Brain microvascular endothelial cell (primary cell): Measurements from ENCODE around the gene SYT17.

Experiments used
- DNase-seq: peaks from one replicate; pipeline ENCODE4 v3.0.0-alpha.2; 2020
- H3K27ac ChIP-seq: fragments of 250-450 bp; sonication (Bioruptor Pico); 2 replicates; pipeline ENCODE4 v1.5.1; 2020; ENCODE audit warnings: mild to moderate bottlenecking, moderate library complexity
- H3K27me3 ChIP-seq: fragments of 250-450 bp; sonication (Bioruptor Pico); replicated peaks from 2 replicates; pipeline ENCODE4 v1.5.1; 2020; ENCODE audit warnings: mild to moderate bottlenecking
- H3K36me3 ChIP-seq: fragments of 250-450 bp; sonication (Bioruptor Pico); replicated peaks from 2 replicates; pipeline ENCODE4 v1.5.1; 2020; ENCODE audit warnings: mild to moderate bottlenecking
- H3K4me3 ChIP-seq: 2 replicates; pipeline ENCODE4 v1.5.1; 2011; ENCODE audit warnings: low read depth, mild to moderate bottlenecking, control low read depth, low read length, moderate library complexity
- in situ Hi-C: cut with HindIII; loops from 2 replicates; pipeline ENCODE4 v1.10.0; 2017; ENCODE audit warnings: low sequenced_read_pairs, low pct_ligation_motif_present
- TF ChIP-seq, protein P1 (sequence below): IDR thresholded peaks from 2 replicates; pipeline ENCODE4 v1.5.1; 2011; ENCODE audit warnings: low read depth, mild to moderate bottlenecking, moderate library complexity, low read length, control low read depth, inconsistent platforms; ENCODE audit errors: missing control alignments

Gene SYT17

DNA sequence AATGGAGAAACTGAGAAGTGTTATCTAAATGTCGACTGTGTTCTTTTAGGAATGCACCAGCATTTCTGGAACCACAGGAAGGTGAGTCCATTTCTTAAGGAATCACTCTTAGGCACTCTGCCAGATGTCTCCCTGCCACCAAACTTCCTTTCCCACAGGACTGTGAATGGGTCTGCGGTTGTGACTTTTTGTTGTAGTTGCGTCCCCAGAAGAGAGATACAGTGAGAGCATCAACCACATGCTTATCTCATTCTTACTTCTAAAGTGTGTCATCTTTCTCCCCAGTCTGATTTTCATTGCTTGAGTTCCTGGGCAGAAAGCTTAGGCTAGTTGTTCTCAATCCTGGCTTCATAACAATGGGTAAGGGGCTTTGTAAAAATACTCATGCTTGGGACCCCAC, 40.8 kb upstream of the SYT17 start:
- in situ Hi-C loops: no loop called here
- Histone ChIP-seq H3K36me3 (no peaks in the 10 kb centered on the region), H3K27me3 (no peaks in the 10 kb centered on the region), H3K27ac (no peak overlapping the region), H3K4me3 (no peak overlapping the region)
- DNase-seq: no peak
- TF ChIP-seq, protein P1, sequence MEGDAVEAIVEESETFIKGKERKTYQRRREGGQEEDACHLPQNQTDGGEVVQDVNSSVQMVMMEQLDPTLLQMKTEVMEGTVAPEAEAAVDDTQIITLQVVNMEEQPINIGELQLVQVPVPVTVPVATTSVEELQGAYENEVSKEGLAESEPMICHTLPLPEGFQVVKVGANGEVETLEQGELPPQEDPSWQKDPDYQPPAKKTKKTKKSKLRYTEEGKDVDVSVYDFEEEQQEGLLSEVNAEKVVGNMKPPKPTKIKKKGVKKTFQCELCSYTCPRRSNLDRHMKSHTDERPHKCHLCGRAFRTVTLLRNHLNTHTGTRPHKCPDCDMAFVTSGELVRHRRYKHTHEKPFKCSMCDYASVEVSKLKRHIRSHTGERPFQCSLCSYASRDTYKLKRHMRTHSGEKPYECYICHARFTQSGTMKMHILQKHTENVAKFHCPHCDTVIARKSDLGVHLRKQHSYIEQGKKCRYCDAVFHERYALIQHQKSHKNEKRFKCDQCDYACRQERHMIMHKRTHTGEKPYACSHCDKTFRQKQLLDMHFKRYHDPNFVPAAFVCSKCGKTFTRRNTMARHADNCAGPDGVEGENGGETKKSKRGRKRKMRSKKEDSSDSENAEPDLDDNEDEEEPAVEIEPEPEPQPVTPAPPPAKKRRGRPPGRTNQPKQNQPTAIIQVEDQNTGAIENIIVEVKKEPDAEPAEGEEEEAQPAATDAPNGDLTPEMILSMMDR: no peak

DNA sequence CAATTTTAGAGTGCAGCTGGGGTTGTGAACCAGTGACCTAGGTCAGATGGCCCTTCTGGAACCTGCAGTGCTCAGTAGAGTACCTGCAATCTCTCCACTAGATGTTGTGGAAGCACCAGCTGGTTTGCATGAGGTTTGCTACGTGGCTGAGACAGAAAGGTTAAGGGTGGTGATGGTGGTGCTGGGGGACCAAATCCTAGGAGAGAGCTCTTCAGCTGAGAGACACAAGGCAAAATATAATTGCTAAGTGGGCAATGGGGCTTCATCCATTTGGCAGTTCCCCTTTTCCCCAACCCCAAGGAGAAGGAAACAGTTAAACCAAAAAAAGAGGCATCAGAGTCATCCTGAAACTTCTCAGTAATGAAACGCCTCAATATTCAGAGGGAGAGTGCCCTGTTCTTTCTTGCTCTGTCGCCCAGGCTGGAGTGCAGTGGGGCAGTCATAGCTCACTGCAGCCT, 40.3 kb upstream of the SYT17 start:
- no peak for DNase-seq
- Histone ChIP-seq H3K4me3 (no peak overlapping the region), H3K36me3 (no peaks in the 10 kb centered on the region), H3K27me3 (no peaks in the 10 kb centered on the region), H3K27ac (no peak overlapping the region)
- TF ChIP-seq, protein P1: no peak
- in situ Hi-C loops: no loop called here

DNA sequence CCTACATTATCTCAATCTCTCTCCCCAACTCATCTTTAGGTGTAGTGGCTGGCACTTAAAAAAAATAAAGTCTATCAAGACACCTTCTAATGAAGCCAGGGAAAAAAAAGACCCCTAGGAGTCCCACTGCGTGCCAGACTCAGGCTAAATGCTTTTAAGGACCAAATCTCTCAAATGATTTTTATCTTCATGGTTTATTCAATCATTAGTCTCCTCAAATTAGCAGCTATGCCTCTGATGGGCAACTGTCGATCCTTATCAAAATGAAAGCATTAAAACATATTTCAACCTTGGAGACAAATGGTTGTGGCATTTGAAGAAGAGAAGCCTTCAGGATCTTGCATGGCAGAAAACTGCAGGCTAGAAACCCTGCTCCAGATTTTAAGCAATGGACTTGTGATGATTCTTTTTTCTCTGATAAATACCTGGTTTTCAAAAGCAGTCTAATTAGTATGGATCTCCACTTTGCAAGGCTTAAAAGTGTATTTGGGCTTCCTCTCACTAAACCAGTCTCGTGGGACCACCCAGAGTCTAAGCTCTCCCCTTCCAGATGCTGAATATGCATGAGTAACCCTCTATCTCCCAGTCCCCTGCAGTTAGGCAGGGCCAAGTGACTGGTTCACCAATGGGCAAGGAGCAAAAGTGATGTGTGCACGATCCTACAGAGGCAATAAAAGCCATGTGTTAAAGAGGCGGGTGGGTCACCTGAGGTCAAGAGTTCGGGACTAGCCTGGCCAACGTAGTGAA, 39.4 kb upstream of the SYT17 start:
- no peak for DNase-seq
- in situ Hi-C loops: no loop called here
- Histone ChIP-seq H3K27me3 (no peaks in the 10 kb centered on the region), H3K36me3 (no peaks in the 10 kb centered on the region), H3K27ac (no peak overlapping the region), H3K4me3 (no peak overlapping the region)
- TF ChIP-seq, protein P1: no peak

DNA sequence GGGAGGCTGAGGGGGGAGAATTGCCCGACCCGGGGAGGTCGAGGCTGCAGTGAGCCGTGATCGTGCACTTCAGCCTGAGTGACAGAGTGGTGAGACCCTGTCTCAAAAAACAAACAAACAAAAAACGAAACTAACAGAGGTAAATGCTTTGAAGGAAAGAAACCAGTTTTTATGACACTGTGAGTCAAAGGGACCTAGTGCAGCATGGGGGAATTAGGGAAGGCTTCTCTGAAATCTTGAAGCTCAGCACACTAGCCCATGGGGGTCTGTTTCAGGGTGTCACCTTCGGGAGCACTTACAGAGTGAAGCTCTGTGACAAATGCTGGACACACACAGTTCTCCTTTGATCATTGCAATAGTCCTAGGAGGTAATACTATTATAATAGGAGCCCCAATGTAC, 37.7 kb upstream of the SYT17 start:
- Histone ChIP-seq H3K36me3 (no peaks in the 10 kb centered on the region), H3K27me3 (no peaks in the 10 kb centered on the region), H3K27ac (peak overlapping the region; percentile 64), H3K4me3 (no peak overlapping the region)
- TF ChIP-seq, protein P1: no peak
- in situ Hi-C loops: no loop called here
- no peak for DNase-seq

DNA sequence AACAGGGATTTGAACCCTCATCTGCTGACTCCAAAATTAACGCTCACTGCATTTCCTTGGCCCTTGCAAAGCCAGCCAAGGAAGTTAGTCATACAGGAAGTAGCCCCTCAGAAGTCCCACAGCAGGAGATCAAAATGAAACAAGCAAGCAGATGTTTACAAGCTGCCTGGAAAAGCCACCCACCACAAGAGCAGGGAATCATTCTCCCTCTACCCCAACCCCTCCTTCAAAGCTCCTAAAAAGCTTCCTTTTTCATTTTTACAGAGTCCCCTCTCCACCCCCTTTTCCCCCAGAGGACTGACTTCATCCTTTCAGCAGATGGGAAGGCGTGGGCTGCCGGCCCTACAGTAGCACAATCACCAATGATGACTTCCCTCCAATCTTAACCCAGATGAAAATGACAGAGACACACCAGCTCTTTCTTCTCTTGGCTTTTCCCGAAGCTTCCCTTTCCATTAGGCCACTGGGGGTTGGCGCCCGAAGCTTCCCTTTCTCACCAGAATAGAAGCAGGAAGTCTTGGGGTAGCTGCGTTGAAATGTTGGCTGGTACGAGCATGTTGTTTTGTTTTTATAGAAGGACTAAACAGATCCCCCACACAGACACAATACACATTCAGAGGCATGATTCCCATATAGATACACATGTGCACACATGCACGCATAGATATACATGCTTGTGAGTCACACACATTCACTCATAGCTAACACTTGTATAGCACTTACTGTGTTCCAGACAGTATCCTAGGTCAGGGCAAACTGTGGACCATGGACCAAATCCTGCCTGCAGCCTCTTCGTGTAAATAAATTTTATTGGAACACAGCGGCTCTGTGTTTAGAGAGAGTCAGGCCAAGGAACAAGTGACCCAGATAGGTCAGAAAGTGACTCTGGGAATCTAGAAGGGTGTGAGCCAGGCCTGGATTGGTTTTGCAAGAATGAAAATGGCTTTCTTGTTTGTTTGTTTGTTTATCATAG, 36.9 kb upstream of the SYT17 start:
- in situ Hi-C loops: no loop called here
- Histone ChIP-seq H3K36me3 (no peaks in the 10 kb centered on the region), H3K4me3 (no peak overlapping the region), H3K27ac (peak overlapping the region; percentile 64), H3K27me3 (no peaks in the 10 kb centered on the region)
- peak; percentile 64 for DNase-seq
- TF ChIP-seq, protein P1: no peak
